ENCODE data around the gene MCM9.

The MCM9 gene

DNA sequence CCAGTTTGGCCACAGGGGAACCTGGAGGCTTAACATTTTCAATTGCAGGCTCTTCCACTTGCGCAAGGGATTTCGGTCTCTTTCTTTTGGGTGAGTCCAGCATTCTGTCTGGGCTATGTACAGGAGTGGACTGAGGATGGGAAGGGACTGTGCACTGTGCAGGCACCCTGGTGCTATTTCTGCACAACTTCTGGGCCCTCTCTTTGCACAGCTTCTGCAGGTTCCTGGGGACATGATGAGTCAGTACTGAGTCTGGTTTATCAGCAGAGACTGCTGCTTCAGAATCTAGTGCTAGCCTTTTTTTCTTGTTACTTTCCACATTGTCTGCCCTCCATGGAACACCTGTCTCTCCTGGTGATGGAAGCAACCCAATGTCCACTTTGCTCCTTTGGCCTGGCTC is 119.5 kb downstream of the MCM9 start:
- no peak overlapping the region for H3K4me3 ChIP-seq (replicated peaks; ENCODE audit: low read depth, low read length)
- no peaks in the 10 kb centered on the region for H3K27me3 ChIP-seq (replicated peaks; ENCODE audit: control insufficient read depth, insufficient read depth, low read length)
- peaks cover 1% of the 10 kb centered on the region; the same call in 1 of the 2 replicates for H3K36me3 ChIP-seq (ENCODE audit: control insufficient read depth, insufficient read depth, low read length)
- no peak for DNase-seq (ENCODE audit: extremely low read depth, insufficient read length)
- no peak for TF ChIP-seq CTCF (IDR thresholded peaks at IDR 0.05; ENCODE audit: insufficient read depth, low read length, poor library complexity, severe bottlenecking)

DNA sequence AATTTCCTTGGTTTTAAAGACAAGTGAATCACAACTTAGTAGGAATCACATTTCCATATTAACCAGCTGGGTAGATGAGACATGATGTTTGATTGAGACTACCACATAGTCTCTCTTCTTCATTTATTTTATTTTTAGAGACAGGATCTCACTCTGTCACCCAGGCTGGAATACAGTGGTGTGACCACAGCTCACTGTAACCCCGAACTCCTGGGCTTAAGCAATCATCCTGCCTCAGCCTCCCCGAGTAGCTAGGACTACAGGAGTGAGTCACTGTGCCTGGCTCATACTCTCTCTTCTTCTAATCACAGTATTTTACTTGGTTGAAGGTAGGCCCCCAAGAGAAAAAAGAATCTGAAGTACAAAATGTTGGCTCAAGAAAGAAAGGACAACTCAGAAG is 121.2 kb downstream of the MCM9 start:
- TF ChIP-seq CTCF (IDR thresholded peaks at IDR 0.05; ENCODE audit: insufficient read depth, low read length, poor library complexity, severe bottlenecking): no peak
- Histone ChIP-seq H3K36me3 (ENCODE audit: control insufficient read depth, insufficient read depth, low read length) (peaks cover 1% of the 10 kb centered on the region; the same call in 1 of the 2 replicates), H3K4me3 (replicated peaks; ENCODE audit: low read depth, low read length) (no peak overlapping the region), H3K27me3 (replicated peaks; ENCODE audit: control insufficient read depth, insufficient read depth, low read length) (no peaks in the 10 kb centered on the region)
- no peak for DNase-seq (ENCODE audit: extremely low read depth, insufficient read length)

DNA sequence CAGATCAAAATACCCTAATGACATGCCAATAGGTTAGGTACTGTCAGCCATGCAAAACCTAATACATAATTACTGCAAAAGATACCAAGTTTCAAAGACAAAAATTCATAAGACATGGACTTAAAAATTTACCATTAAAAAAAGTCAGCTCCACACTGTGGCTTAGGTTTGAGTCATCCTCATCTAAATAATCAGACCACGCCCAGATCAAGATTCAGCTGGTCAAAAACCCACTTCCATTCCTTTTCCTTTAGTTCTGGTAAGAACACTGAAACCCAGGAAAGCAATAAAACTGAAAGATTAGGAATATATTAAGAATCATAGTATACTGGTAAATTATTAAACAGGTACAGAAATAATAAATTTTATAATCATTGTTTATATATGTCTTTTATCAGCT is 122.0 kb downstream of the MCM9 start:
- Histone ChIP-seq H3K4me3 (replicated peaks; ENCODE audit: low read depth, low read length) (no peak overlapping the region), H3K36me3 (ENCODE audit: control insufficient read depth, insufficient read depth, low read length) (peaks cover 1% of the 10 kb centered on the region; the same call in 1 of the 2 replicates), H3K27me3 (replicated peaks; ENCODE audit: control insufficient read depth, insufficient read depth, low read length) (no peaks in the 10 kb centered on the region)
- no peak for DNase-seq (ENCODE audit: extremely low read depth, insufficient read length)
- no peak for TF ChIP-seq CTCF (IDR thresholded peaks at IDR 0.05; ENCODE audit: insufficient read depth, low read length, poor library complexity, severe bottlenecking)

DNA sequence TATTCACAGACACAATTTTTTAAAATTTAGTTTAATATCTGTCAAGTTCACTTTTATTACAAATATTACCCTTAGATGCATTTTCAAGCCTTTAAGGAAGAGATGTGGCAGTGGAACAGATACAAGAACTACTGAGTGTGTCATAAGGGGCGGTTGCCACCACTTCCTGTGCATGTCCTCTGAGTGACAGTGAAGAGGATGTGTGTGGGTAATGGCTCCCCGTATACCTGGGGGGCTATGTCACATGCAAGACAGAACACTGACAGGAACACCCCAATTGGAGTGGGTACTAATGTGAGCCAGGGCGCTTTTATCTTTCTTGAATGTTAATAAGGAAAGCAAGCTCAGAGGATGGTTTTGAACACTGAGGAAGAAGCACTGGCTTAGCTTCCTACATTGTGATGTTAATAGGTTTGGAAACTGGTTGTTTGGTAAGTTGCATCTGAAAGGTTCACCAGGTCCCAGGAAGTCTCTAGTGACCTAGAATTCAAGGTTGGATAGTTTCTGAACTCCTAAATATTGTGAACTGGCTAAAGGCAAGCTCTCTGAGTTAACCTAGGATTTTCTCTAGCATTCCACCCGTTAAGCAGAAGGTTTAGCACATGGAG is 124.4 kb downstream of the MCM9 start:
- TF ChIP-seq CTCF (IDR thresholded peaks at IDR 0.05; ENCODE audit: insufficient read depth, low read length, poor library complexity, severe bottlenecking): no peak
- DNase-seq (ENCODE audit: extremely low read depth, insufficient read length): peak; percentile 38
- no peak overlapping the region for H3K4me3 ChIP-seq (replicated peaks; ENCODE audit: low read depth, low read length)
- no peaks in the 10 kb centered on the region for H3K27me3 ChIP-seq (replicated peaks; ENCODE audit: control insufficient read depth, insufficient read depth, low read length)
- H3K36me3 ChIP-seq (ENCODE audit: control insufficient read depth, insufficient read depth, low read length): peaks cover 1% of the 10 kb centered on the region; the same call in 1 of the 2 replicates

GRCh38 chr6:118808793-118809638 is 125.9 kb downstream of the MCM9 start:
- no peaks in the 10 kb centered on the region; the same call in 1 of the 2 replicates for H3K36me3 ChIP-seq (ENCODE audit: control insufficient read depth, insufficient read depth, low read length)
- H3K4me3 ChIP-seq (replicated peaks; ENCODE audit: low read depth, low read length): no peak overlapping the region
- H3K27me3 ChIP-seq (replicated peaks; ENCODE audit: control insufficient read depth, insufficient read depth, low read length): no peaks in the 10 kb centered on the region
- no peak for DNase-seq (ENCODE audit: extremely low read depth, insufficient read length)
- peak; percentile 6 for TF ChIP-seq CTCF (IDR thresholded peaks at IDR 0.05; ENCODE audit: insufficient read depth, low read length, poor library complexity, severe bottlenecking)
